DND-41 (cell line): Measurements from ENCODE around the gene NEXMIF.

Source experiments
- EZH2 ChIP-seq: IDR thresholded peaks from 3 replicates; pipeline ENCODE4 v1.6.1; 2012; ENCODE audit warnings: borderline replicate concordance, low read depth, mild to moderate bottlenecking, moderate library complexity, low read length, inconsistent platforms; ENCODE audit not compliant: severe bottlenecking
- TF ChIP-seq, protein P1 (sequence below): IDR thresholded peaks from 2 replicates; pipeline ENCODE4 v1.5.1; 2012; ENCODE audit warnings: borderline replicate concordance, low read length, moderate library complexity, mild to moderate bottlenecking; ENCODE audit not compliant: poor library complexity, severe bottlenecking; ENCODE audit errors: extremely low read depth

DNA sequence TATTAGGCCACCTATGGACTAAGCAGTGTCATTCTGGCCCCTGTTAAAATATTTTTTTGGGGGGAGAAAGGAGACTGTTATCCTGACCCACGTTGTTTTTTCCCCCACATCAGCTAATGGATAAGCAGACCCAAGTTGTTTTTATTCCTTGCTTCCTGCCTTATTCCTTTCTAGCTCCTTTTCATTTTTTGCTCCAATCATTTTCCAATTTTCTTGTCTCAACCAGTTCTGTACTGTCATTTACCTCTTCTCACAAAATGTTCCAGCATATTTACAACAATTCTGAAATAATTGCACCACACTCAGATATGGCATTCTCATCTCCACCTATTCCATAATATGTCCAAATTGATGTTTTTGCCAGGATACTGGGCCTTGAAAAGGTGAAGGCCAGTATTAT is 150.3 kb downstream of the NEXMIF start:
- TF ChIP-seq, protein P1, sequence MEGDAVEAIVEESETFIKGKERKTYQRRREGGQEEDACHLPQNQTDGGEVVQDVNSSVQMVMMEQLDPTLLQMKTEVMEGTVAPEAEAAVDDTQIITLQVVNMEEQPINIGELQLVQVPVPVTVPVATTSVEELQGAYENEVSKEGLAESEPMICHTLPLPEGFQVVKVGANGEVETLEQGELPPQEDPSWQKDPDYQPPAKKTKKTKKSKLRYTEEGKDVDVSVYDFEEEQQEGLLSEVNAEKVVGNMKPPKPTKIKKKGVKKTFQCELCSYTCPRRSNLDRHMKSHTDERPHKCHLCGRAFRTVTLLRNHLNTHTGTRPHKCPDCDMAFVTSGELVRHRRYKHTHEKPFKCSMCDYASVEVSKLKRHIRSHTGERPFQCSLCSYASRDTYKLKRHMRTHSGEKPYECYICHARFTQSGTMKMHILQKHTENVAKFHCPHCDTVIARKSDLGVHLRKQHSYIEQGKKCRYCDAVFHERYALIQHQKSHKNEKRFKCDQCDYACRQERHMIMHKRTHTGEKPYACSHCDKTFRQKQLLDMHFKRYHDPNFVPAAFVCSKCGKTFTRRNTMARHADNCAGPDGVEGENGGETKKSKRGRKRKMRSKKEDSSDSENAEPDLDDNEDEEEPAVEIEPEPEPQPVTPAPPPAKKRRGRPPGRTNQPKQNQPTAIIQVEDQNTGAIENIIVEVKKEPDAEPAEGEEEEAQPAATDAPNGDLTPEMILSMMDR: no peak
- TF ChIP-seq EZH2: no peak
